ENCODE data around the gene DUSP8.

Gene DUSP8

DNA sequence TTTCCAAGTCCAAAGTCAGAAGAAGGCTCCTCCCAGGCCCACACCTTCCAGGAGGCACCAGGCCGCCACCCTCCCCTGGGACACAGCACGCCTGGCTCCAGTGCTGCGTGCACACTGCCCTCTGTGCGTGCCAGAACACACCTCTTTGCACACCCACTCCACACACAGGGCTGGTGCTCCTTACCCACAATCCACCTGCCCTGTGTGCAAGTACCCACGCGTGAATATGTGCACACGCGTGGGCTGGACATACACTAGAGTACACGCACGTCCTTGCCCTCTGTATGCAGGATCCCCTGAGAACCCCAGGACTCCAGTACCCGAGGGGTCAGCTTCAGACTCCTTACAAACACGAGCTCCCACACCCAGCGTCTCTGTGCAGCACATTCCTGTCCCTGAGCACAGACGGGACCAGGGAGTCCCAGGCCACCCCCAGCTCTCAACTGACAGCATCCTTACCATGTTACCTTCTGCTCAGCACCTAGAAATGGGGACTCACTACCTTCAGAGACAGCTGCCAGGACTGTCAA lies 2.8 kb downstream of the DUSP8 start:
- TF ChIP-seq POLR2AphosphoS5 (IDR thresholded peaks at IDR 0.05; ENCODE audit: borderline replicate concordance, low read depth, low read length) (no peak), FOXP2 (optimal IDR thresholded peaks at IDR 0.05; ENCODE audit: control extremely low read depth, extremely low read length, insufficient read depth) (no peak), EZH2 (IDR thresholded peaks at IDR 0.05) (no peak)
- Histone ChIP-seq H3K27ac (no peak overlapping the region), H3K36me3 (ENCODE audit: insufficient read depth, low read length) (no peaks in the 10 kb centered on the region), H3K9me3 (ENCODE audit: low read depth, low read length) (no peaks in the 10 kb centered on the region), H3K4me3 (no peak overlapping the region), H3K9ac (ENCODE audit: insufficient read length) (no peak overlapping the region)
- DNase-seq (ENCODE audit: low read depth, low spot score): no peak

DNA sequence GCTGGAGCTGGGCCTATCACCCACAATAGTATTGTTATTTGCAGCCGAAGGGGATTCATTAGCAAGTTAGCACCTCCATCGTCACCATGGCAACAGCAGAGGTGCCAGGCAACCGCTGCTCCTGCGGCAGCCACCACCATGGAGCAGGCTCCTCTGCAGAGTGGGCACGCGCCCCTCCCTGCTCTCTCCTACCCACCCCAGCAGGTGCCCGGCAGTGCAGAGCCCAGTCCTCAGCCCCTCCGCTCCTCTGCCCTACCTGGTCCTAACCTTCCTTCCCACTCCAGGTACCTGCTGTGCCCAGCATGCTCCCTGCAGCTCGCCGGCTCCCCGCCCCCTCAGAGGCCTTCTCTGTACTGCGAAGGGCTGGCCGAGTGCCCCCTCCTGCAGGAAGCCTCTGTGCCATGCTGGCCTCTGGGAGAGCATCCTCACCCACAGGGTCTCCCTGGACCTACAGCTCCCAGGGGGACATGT lies 3.6 kb downstream of the DUSP8 start:
- Histone ChIP-seq H3K9ac (ENCODE audit: insufficient read length) (no peak overlapping the region), H3K9me3 (ENCODE audit: low read depth, low read length) (no peaks in the 10 kb centered on the region), H3K27ac (no peak overlapping the region), H3K4me3 (no peak overlapping the region), H3K36me3 (ENCODE audit: insufficient read depth, low read length) (no peaks in the 10 kb centered on the region)
- TF ChIP-seq POLR2AphosphoS5 (IDR thresholded peaks at IDR 0.05; ENCODE audit: borderline replicate concordance, low read depth, low read length) (no peak), FOXP2 (optimal IDR thresholded peaks at IDR 0.05; ENCODE audit: control extremely low read depth, extremely low read length, insufficient read depth) (no peak), EZH2 (IDR thresholded peaks at IDR 0.05) (no peak)
- DNase-seq (ENCODE audit: low read depth, low spot score): no peak

- Histone ChIP-seq H3K9ac (ENCODE audit: insufficient read length) (no peak overlapping the region), H3K27ac (no peak overlapping the region), H3K9me3 (ENCODE audit: low read depth, low read length) (no peaks in the 10 kb centered on the region), H3K4me3 (no peak overlapping the region), H3K36me3 (ENCODE audit: insufficient read depth, low read length) (no peaks in the 10 kb centered on the region)
- TF ChIP-seq POLR2AphosphoS5 (IDR thresholded peaks at IDR 0.05; ENCODE audit: borderline replicate concordance, low read depth, low read length) (no peak), EZH2 (IDR thresholded peaks at IDR 0.05) (no peak), FOXP2 (optimal IDR thresholded peaks at IDR 0.05; ENCODE audit: control extremely low read depth, extremely low read length, insufficient read depth) (no peak)
- no peak for DNase-seq (ENCODE audit: low read depth, low spot score)
These were observed 4.4 kb downstream of the DUSP8 start for GRCh38 chr11:1567721-1568100.

GRCh38 chr11:1567052-1567720 lies 4.9 kb downstream of the DUSP8 start:
- H3K4me3 ChIP-seq: no peak overlapping the region
- no peak overlapping the region for H3K27ac ChIP-seq
- no peak for DNase-seq (ENCODE audit: low read depth, low spot score)
- H3K9me3 ChIP-seq (ENCODE audit: low read depth, low read length): no peaks in the 10 kb centered on the region
- no peak for TF ChIP-seq FOXP2 (optimal IDR thresholded peaks at IDR 0.05; ENCODE audit: control extremely low read depth, extremely low read length, insufficient read depth)
- TF ChIP-seq POLR2AphosphoS5 (IDR thresholded peaks at IDR 0.05; ENCODE audit: borderline replicate concordance, low read depth, low read length): no peak
- TF ChIP-seq EZH2 (IDR thresholded peaks at IDR 0.05): no peak
- no peaks in the 10 kb centered on the region for H3K36me3 ChIP-seq (ENCODE audit: insufficient read depth, low read length)
- H3K9ac ChIP-seq (ENCODE audit: insufficient read length): no peak overlapping the region

GRCh38 chr11:1566381-1567051 lies 5.6 kb downstream of the DUSP8 start:
- H3K27ac ChIP-seq: no peak overlapping the region
- no peak overlapping the region for H3K9ac ChIP-seq (ENCODE audit: insufficient read length)
- no peaks in the 10 kb centered on the region for H3K36me3 ChIP-seq (ENCODE audit: insufficient read depth, low read length)
- H3K9me3 ChIP-seq (ENCODE audit: low read depth, low read length): no peaks in the 10 kb centered on the region
- no peak for DNase-seq (ENCODE audit: low read depth, low spot score)
- H3K4me3 ChIP-seq: no peak overlapping the region
- TF ChIP-seq POLR2AphosphoS5 (IDR thresholded peaks at IDR 0.05; ENCODE audit: borderline replicate concordance, low read depth, low read length) (no peak), FOXP2 (optimal IDR thresholded peaks at IDR 0.05; ENCODE audit: control extremely low read depth, extremely low read length, insufficient read depth) (no peak), EZH2 (IDR thresholded peaks at IDR 0.05) (no peak)

DNA sequence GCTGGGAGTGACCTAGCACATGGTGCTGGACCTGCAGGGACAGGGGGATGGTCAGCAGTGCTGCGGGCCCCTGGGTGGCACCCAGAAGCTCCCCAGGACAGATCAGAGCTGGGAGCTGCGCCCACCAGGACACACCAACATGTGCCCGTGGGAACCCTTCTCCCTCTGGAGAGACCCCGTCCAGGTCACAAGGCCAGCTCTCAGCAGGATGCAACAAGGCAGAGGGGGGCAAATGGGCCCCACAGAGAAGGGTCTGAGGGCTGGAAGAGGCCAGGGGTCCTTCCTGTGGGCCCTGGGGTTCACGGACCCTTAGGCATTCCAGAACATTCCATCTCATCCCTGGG lies 6.2 kb downstream of the DUSP8 start:
- no peak for DNase-seq (ENCODE audit: low read depth, low spot score)
- Histone ChIP-seq H3K9ac (ENCODE audit: insufficient read length) (no peak overlapping the region), H3K4me3 (no peak overlapping the region), H3K27ac (no peak overlapping the region), H3K36me3 (ENCODE audit: insufficient read depth, low read length) (no peaks in the 10 kb centered on the region), H3K9me3 (ENCODE audit: low read depth, low read length) (no peaks in the 10 kb centered on the region)
- TF ChIP-seq EZH2 (IDR thresholded peaks at IDR 0.05) (no peak), POLR2AphosphoS5 (IDR thresholded peaks at IDR 0.05; ENCODE audit: borderline replicate concordance, low read depth, low read length) (no peak), FOXP2 (optimal IDR thresholded peaks at IDR 0.05; ENCODE audit: control extremely low read depth, extremely low read length, insufficient read depth) (no peak)

DNA sequence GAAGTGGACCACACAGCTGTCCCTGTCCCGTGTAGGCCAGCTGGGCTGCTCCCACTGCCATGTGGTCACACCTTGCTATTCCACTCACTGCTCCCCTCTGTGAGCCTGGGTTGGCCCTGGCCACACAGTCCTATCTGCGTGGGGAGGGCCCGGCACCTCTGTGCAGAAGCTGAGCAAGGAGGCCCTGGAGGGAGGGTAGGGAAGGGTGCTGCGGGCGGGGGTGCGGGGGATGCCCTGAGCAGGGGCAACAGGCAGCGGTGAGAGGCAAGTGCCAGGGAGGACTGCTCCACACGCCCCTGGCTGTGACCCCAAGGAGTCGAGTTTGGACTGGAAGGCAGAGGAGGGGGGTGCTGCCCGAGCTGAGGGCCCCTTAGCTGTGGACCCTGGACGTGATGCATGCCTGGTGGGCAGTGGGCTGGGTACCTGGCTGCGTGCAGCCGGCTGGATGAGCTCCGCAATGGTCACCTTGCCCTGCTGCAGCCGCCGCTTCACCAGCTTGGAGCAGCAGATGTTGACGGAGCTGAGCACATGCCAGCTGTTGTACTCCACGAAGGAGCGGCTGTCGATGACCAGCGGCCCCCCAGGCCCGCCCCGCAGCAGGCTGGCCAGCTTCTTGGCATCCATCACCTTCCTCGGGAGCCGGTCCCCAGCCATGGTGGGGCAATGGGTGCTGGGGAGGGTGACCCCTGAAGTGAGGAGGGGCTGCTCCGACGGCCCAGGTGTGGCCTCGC lies 6.7 kb downstream of the DUSP8 start:
- Histone ChIP-seq H3K27ac (no peak overlapping the region), H3K36me3 (ENCODE audit: insufficient read depth, low read length) (no peaks in the 10 kb centered on the region), H3K9me3 (ENCODE audit: low read depth, low read length) (no peaks in the 10 kb centered on the region), H3K4me3 (no peak overlapping the region), H3K9ac (ENCODE audit: insufficient read length) (no peak overlapping the region)
- TF ChIP-seq EZH2 (IDR thresholded peaks at IDR 0.05) (no peak), FOXP2 (optimal IDR thresholded peaks at IDR 0.05; ENCODE audit: control extremely low read depth, extremely low read length, insufficient read depth) (no peak)
- DNase-seq (ENCODE audit: low read depth, low spot score): no peak

- H3K9ac ChIP-seq (ENCODE audit: insufficient read length): no peak overlapping the region
- H3K9me3 ChIP-seq (ENCODE audit: low read depth, low read length): no peaks in the 10 kb centered on the region
- no peak overlapping the region for H3K27ac ChIP-seq
- TF ChIP-seq POLR2AphosphoS5 (IDR thresholded peaks at IDR 0.05; ENCODE audit: borderline replicate concordance, low read depth, low read length) (no peak), FOXP2 (optimal IDR thresholded peaks at IDR 0.05; ENCODE audit: control extremely low read depth, extremely low read length, insufficient read depth) (no peak), EZH2 (IDR thresholded peaks at IDR 0.05) (no peak)
- H3K36me3 ChIP-seq (ENCODE audit: insufficient read depth, low read length): no peaks in the 10 kb centered on the region
- no peak for DNase-seq (ENCODE audit: low read depth, low spot score)
- no peak overlapping the region for H3K4me3 ChIP-seq
These were observed 7.4 kb downstream of the DUSP8 start for GRCh38 chr11:1564535-1565172.
